OCI-LY7 (cell line): Measurements from ENCODE around the gene IP6K3.

Experiments
- EZH2phosphoT487 ChIP-seq: fragments of 200-600 bp; sonication (generic); IDR thresholded peaks from 2 replicates; pipeline ENCODE4 v1.6.1; 2018; ENCODE audit warnings: low read depth, borderline replicate concordance, mild to moderate bottlenecking, mixed run types, antibody characterized with exemption, low read length, moderate library complexity, mixed read lengths
- TF ChIP-seq, protein P1 (sequence below): fragments of 200-600 bp; sonication (generic); conservative IDR thresholded peaks from 2 replicates; pipeline ENCODE4 v1.5.1; 2014; ENCODE audit warnings: mild to moderate bottlenecking, antibody characterized with exemption, low read length, moderate library complexity, mixed read lengths

DNA sequence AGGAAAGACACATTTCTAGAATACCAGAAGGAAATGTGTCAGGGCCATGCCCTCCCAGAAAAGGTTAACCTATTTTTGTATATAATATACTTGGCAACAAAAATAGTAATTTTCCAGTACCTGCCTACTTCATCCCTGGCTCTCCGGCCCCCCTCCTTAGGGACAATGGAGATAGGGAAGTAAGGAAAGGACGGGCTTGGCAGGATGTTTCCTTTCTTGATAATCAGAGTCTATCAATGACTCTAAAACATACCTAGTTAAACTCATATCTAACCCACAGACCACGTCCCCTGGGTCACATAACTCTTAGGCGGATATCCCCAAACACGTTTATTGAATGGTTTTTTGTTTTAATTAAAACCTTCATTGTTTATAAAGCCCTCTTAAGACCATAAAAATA, 47.0 kb downstream of the IP6K3 start:
- TF ChIP-seq, protein P1, sequence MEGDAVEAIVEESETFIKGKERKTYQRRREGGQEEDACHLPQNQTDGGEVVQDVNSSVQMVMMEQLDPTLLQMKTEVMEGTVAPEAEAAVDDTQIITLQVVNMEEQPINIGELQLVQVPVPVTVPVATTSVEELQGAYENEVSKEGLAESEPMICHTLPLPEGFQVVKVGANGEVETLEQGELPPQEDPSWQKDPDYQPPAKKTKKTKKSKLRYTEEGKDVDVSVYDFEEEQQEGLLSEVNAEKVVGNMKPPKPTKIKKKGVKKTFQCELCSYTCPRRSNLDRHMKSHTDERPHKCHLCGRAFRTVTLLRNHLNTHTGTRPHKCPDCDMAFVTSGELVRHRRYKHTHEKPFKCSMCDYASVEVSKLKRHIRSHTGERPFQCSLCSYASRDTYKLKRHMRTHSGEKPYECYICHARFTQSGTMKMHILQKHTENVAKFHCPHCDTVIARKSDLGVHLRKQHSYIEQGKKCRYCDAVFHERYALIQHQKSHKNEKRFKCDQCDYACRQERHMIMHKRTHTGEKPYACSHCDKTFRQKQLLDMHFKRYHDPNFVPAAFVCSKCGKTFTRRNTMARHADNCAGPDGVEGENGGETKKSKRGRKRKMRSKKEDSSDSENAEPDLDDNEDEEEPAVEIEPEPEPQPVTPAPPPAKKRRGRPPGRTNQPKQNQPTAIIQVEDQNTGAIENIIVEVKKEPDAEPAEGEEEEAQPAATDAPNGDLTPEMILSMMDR, result no peak
- no peak for TF ChIP-seq EZH2phosphoT487
